Glutamatergic neuron (in vitro differentiated cells): ENCODE data around the gene VOPP1. TPM values are rescaled to one million over a fixed set of nuclear protein-coding genes. Genes with fewer than 3 reads are reported as not detected.

ENCODE experiments used
- DNase-seq: peaks from one replicate; pipeline ENCODE4 v3.0.0; 2022
- H3K27ac Mint-ChIP-seq: one replicate; pipeline ENCODE4 v1.8.0; 2020; ENCODE audit warnings: mild to moderate bottlenecking, mixed read lengths, inconsistent platforms; ENCODE audit not compliant: unreplicated experiment
- H3K27me3 Mint-ChIP-seq: one replicate; pipeline ENCODE4 v1.8.0; 2020; ENCODE audit warnings: mild to moderate bottlenecking, moderate library complexity, mixed read lengths, inconsistent platforms; ENCODE audit not compliant: unreplicated experiment
- H3K36me3 Mint-ChIP-seq: one replicate; pipeline ENCODE4 v1.8.0; 2020; ENCODE audit warnings: mild to moderate bottlenecking, mixed read lengths, inconsistent platforms; ENCODE audit not compliant: unreplicated experiment
- H3K4me1 Mint-ChIP-seq: one replicate; pipeline ENCODE4 v1.8.0; 2020; ENCODE audit warnings: mild to moderate bottlenecking, low read depth, mixed read lengths, inconsistent platforms; ENCODE audit not compliant: unreplicated experiment
- H3K4me3 Mint-ChIP-seq: one replicate; pipeline ENCODE4 v1.8.0; 2020; ENCODE audit warnings: mild to moderate bottlenecking, mixed read lengths, inconsistent platforms; ENCODE audit not compliant: unreplicated experiment
- H3K9me3 Mint-ChIP-seq: one replicate; pipeline ENCODE4 v1.8.0; 2020; ENCODE audit warnings: mild to moderate bottlenecking, moderate library complexity, mixed read lengths, inconsistent platforms; ENCODE audit not compliant: unreplicated experiment
- total RNA-seq: library from RNA; stranded (reverse); fragmentation: NEBNext Ultra II Directional; extraction: Animal tissue kit (Norgen Biotek cat#: 25700); gene quantifications from one replicate; pipeline ENCODE4 v1.2.1, GENCODE V29; 2021; ENCODE audit not compliant: unreplicated experiment
- TF ChIP-seq, protein P1 (sequence below): fragments of 200-600 bp; sonication (generic); IDR thresholded peaks from one replicate; pipeline ENCODE4 v1.5.0; 2021; ENCODE audit not compliant: partially characterized antibody, unreplicated experiment

VOPP1 gene
- total RNA-seq, 1 donor from 2014 or later = 30.6 TPM

GRCh38 chr7:55469721-55470120 lies 102.6 kb downstream of the VOPP1 start:
- Mint-ChIP-seq H3K27me3 (peaks cover 4% of the 10 kb centered on the region), H3K9me3 (peaks cover 6% of the 10 kb centered on the region), H3K36me3 (peaks cover 18% of the 10 kb centered on the region), H3K4me3 (no peak overlapping the region), H3K4me1 (peaks cover 11% of the 10 kb centered on the region), H3K27ac (no peak overlapping the region)
- no peak for DNase-seq
- TF ChIP-seq, protein P1, sequence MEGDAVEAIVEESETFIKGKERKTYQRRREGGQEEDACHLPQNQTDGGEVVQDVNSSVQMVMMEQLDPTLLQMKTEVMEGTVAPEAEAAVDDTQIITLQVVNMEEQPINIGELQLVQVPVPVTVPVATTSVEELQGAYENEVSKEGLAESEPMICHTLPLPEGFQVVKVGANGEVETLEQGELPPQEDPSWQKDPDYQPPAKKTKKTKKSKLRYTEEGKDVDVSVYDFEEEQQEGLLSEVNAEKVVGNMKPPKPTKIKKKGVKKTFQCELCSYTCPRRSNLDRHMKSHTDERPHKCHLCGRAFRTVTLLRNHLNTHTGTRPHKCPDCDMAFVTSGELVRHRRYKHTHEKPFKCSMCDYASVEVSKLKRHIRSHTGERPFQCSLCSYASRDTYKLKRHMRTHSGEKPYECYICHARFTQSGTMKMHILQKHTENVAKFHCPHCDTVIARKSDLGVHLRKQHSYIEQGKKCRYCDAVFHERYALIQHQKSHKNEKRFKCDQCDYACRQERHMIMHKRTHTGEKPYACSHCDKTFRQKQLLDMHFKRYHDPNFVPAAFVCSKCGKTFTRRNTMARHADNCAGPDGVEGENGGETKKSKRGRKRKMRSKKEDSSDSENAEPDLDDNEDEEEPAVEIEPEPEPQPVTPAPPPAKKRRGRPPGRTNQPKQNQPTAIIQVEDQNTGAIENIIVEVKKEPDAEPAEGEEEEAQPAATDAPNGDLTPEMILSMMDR = no peak

DNA sequence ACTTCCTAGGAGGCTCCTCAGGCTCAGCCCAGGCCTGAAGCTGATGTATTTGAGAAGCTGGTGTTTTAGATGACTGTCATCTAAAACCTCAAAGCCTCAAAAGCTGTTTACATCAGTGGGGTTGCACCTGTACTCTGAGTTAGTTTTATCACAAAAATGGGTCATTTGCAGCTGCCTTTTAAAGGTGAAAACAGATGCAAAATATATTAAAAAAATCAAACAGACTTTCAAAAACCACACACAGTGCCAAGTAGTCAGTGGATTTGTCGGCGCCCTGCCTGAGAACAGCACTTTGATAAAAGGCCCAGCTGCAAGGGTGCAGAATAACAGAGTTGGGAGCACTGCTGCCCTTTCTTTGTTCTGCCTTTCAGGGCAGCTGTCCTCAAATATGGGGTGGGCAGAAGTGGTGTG lies 103.0 kb downstream of the VOPP1 start:
- Mint-ChIP-seq H3K27me3 (peaks cover 1% of the 10 kb centered on the region), H3K36me3 (peaks cover 14% of the 10 kb centered on the region), H3K9me3 (peaks cover 5% of the 10 kb centered on the region), H3K27ac (no peak overlapping the region), H3K4me1 (peaks cover 7% of the 10 kb centered on the region), H3K4me3 (no peak overlapping the region)
- TF ChIP-seq, protein P1 = no peak
- DNase-seq = no peak

DNA sequence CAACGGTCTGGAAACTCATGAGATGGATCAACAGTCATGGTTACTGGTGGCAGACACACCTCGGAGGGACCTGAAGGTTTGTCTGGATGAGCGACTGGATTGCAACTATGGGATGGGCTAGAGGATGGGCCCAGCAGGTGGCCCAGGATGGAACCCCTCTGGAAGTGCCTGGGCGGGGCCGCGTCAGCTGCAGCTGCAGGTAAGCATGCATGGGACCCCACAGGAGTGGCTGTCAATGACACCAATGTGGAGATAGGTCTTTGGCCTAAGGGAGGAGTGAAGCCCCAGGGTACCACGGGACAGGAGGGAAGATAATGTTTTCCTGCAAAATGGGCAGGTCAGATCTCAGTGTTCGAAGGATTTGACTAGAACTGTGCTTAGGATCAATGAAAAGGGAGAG lies 103.8 kb downstream of the VOPP1 start:
- H3K27ac Mint-ChIP-seq = no peak overlapping the region
- peaks cover 12% of the 10 kb centered on the region for H3K36me3 Mint-ChIP-seq
- TF ChIP-seq, protein P1 = no peak
- no peak overlapping the region for H3K4me3 Mint-ChIP-seq
- DNase-seq = no peak
- peaks cover 1% of the 10 kb centered on the region for H3K27me3 Mint-ChIP-seq
- peaks cover 2% of the 10 kb centered on the region for H3K9me3 Mint-ChIP-seq
- peaks cover 5% of the 10 kb centered on the region for H3K4me1 Mint-ChIP-seq

GRCh38 chr7:55467047-55467593 lies 105.2 kb downstream of the VOPP1 start:
- no peak overlapping the region for H3K4me3 Mint-ChIP-seq
- TF ChIP-seq, protein P1 = no peak
- no peak for DNase-seq
- H3K4me1 Mint-ChIP-seq = peaks cover 5% of the 10 kb centered on the region
- no peak overlapping the region for H3K27ac Mint-ChIP-seq
- peaks cover 4% of the 10 kb centered on the region for H3K27me3 Mint-ChIP-seq
- H3K36me3 Mint-ChIP-seq = peaks cover 17% of the 10 kb centered on the region
- peaks cover 6% of the 10 kb centered on the region for H3K9me3 Mint-ChIP-seq

DNA sequence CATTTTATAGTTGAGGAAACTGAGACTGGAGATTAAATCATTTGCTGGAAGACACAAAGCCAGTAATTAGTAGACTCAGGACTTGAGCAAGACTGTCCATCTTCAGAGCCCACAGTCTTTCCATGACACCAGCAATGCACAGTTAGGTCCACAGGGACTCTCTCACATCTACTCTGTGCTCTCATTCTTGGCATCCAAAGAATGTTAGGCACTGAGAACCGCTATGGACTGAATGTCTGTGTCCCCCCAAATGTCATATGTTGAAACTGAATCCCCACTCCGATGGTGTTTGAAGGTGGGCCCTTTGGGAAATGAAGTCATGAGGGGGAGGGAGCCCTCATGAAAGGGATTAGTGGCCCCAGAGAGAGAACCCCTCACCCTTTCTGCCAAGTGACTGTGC lies 106.6 kb downstream of the VOPP1 start:
- H3K27me3 Mint-ChIP-seq = peaks cover 4% of the 10 kb centered on the region
- peaks cover 17% of the 10 kb centered on the region for H3K36me3 Mint-ChIP-seq
- no peak overlapping the region for H3K27ac Mint-ChIP-seq
- no peak overlapping the region for H3K4me3 Mint-ChIP-seq
- peaks cover 5% of the 10 kb centered on the region for H3K4me1 Mint-ChIP-seq
- DNase-seq = no peak
- H3K9me3 Mint-ChIP-seq = peaks cover 7% of the 10 kb centered on the region
- TF ChIP-seq, protein P1 = no peak
